ENCODE data around the gene KCNA5.

The KCNA5 gene

DNA sequence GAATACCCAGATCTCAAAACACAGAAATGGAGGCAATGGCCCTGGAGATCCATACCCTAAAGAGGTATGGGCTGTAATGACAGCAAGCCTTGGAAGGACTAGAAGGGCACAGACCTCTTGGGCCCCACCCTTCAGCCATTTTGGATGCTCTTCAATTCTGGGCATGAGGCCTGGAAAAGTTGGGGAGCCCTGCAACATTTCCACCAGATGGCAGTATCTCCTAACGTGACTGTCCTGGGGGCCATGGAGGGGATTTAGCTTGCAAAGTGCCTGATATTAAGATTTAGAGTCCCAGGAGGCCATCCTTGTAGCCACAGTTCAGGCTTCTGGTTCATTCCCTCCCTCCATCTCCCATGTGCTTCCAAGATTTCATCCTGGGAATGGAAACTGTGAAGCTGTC lies 30.2 kb downstream of the KCNA5 start:
- no peak overlapping the region for H3K27ac ChIP-seq (ENCODE audit: insufficient read depth, low read depth, low read length, poor library complexity, severe bottlenecking)
- H3K36me3 ChIP-seq (ENCODE audit: control insufficient read depth, insufficient read depth, low read length) = no peaks in the 10 kb centered on the region
- 70 to 75% methylated on average over 1 of the region's 1 CpG for WGBS, 2 experiments

DNA sequence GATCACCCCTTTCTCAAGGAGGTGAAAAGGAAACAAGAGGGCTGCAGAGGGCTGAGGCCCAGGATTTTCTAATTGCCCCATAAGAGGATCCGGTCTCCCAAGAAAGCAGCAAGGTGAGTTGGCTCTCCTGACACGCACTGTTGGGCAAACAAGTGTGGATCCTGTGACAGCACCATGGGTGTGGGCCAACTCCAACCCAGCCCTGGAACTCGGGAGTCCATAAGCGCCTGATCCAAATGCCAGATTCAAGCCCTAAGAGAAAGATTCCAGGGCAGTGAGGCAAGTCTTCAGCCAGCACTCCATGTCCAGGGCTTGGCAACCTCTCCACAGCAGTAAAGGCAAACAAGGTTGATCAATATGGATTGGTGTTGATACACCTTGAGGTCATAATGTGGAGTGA lies 33.1 kb downstream of the KCNA5 start:
- Histone ChIP-seq H3K4me3 (ENCODE audit: insufficient read depth, low read depth, low read length) (no peak overlapping the region), H3K36me3 (ENCODE audit: control insufficient read depth, insufficient read depth, low read length) (no peaks in the 10 kb centered on the region), H3K9me3 (ENCODE audit: control insufficient read depth, low read length) (no peaks in the 10 kb centered on the region), H3K27me3 (ENCODE audit: control insufficient read depth, insufficient read depth, low read length, poor library complexity, severe bottlenecking) (no peaks in the 10 kb centered on the region), H3K4me1 (ENCODE audit: control insufficient read depth, insufficient read depth, low read length) (peaks cover 4% of the 10 kb centered on the region), H3K27ac (ENCODE audit: insufficient read depth, low read depth, low read length, poor library complexity, severe bottlenecking) (no peak overlapping the region)
- 93 to 96% methylated on average over 4 of the region's 4 CpGs for WGBS, 2 experiments

More for the DNA sequence above, 30.2 kb downstream of the KCNA5 start:
- Histone ChIP-seq H3K4me3 (ENCODE audit: insufficient read depth, low read depth, low read length) (no peak overlapping the region), H3K9me3 (ENCODE audit: control insufficient read depth, low read length) (no peaks in the 10 kb centered on the region), H3K4me1 (ENCODE audit: control insufficient read depth, insufficient read depth, low read length) (peaks cover 13% of the 10 kb centered on the region), H3K27me3 (ENCODE audit: control insufficient read depth, insufficient read depth, low read length, poor library complexity, severe bottlenecking) (no peaks in the 10 kb centered on the region)

DNA sequence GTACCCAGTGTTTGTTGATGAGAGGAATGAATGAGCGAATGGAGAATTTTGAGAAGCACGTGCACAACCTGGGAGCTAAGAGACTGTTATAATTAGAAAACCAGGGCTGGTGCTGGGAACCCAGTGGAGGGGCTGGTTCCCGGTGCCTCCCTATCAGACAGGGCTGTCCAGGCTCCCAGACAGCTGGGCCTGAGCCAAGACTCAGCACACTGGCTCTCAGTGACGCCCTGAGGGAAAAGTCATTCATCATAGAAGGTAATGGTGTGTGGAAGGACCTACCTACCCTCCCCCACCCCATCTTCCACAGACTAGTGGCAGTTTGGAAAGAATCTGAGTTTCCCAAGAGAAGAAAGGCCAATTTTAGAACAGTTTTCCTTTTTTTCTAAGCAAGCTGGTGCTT lies 34.7 kb downstream of the KCNA5 start:
- Histone ChIP-seq H3K9me3 (ENCODE audit: control insufficient read depth, low read length) (no peaks in the 10 kb centered on the region), H3K27me3 (ENCODE audit: control insufficient read depth, insufficient read depth, low read length, poor library complexity, severe bottlenecking) (no peaks in the 10 kb centered on the region), H3K27ac (ENCODE audit: insufficient read depth, low read depth, low read length, poor library complexity, severe bottlenecking) (no peak overlapping the region), H3K4me3 (ENCODE audit: insufficient read depth, low read depth, low read length) (no peak overlapping the region), H3K4me1 (ENCODE audit: control insufficient read depth, insufficient read depth, low read length) (peaks cover 4% of the 10 kb centered on the region), H3K36me3 (ENCODE audit: control insufficient read depth, insufficient read depth, low read length) (no peaks in the 10 kb centered on the region)
- 86 to 95% methylated on average over 3 to 4 of the region's 4 CpGs for WGBS, 2 experiments

DNA sequence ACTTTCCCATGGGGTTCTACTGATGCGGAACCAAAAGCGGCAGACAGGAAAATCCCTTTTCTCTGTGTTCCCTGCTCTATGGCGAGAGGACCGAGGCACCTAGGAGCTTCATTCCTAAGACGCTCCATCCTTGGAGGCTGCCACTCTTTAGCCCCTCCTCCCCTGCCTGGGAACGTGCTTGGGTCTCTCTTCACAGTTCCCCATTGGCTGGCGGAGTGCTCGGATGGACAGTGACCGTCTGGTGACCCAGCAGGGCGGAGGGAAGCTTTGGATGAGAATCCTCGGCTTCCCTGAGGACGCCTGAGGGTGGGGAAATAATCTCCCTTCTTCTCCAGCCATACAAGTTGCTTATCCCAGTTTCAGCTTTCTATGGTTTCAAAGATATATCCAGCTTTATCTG lies 37.3 kb downstream of the KCNA5 start:
- H3K27me3 ChIP-seq (ENCODE audit: control insufficient read depth, insufficient read depth, low read length, poor library complexity, severe bottlenecking) = no peaks in the 10 kb centered on the region
- peaks cover 4% of the 10 kb centered on the region for H3K4me1 ChIP-seq (ENCODE audit: control insufficient read depth, insufficient read depth, low read length)
- H3K9me3 ChIP-seq (ENCODE audit: control insufficient read depth, low read length) = no peaks in the 10 kb centered on the region
- 61 to 65% methylated on average over 12 of the region's 12 CpGs for WGBS, 2 experiments
- no peak overlapping the region for H3K4me3 ChIP-seq (ENCODE audit: insufficient read depth, low read depth, low read length)
- no peak overlapping the region for H3K27ac ChIP-seq (ENCODE audit: insufficient read depth, low read depth, low read length, poor library complexity, severe bottlenecking)
- no peaks in the 10 kb centered on the region for H3K36me3 ChIP-seq (ENCODE audit: control insufficient read depth, insufficient read depth, low read length)

DNA sequence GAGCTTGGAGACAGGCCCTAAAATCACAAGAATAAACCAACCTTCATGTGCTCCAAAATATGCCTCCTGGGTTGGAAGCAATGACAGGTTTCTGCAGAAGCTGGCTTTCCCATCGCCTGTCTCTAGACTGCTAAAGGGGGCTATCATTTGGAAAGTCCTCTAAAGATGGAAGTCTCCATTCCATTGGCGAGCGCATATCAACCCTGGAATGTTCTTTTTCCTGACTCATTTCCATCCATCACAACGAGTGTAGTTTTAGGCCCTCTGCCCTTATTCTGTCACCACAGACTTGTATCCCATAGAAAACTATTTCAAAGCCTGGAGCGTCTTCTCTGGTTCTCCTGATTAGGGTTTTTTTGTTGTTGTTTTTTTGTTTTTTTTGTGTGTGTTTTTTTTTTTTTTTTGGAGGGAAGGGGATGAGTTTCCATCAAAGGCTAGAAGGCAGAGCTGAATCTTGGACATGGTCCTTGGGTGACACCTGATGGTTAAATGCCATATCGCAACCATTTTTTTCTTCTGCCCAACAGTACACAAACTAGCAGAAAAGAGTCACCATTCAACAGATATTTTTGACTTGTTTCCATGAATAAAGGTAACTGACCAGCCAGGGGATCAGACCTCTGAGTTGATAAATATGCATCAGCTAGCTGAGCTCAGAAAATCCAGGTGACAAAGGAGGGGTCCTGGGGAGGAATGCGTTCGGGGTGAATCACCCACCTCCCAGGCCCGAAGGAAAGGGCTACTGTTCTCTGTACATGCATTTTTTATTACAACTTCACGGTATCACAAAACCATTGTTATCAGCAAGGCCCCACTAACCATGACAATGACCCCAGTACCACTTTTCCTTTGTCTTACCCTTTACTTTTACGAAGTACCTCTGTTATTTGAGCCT lies 40.5 kb downstream of the KCNA5 start:
- Histone ChIP-seq H3K4me1 (ENCODE audit: control insufficient read depth, insufficient read depth, low read length) (peaks cover 4% of the 10 kb centered on the region), H3K27ac (ENCODE audit: insufficient read depth, low read depth, low read length, poor library complexity, severe bottlenecking) (no peak overlapping the region), H3K4me3 (ENCODE audit: insufficient read depth, low read depth, low read length) (no peak overlapping the region), H3K36me3 (ENCODE audit: control insufficient read depth, insufficient read depth, low read length) (no peaks in the 10 kb centered on the region), H3K27me3 (ENCODE audit: control insufficient read depth, insufficient read depth, low read length, poor library complexity, severe bottlenecking) (no peaks in the 10 kb centered on the region), H3K9me3 (ENCODE audit: control insufficient read depth, low read length) (no peaks in the 10 kb centered on the region)
- WGBS, 2 experiments = 62% methylated on average over 11 of the region's 11 CpGs

DNA sequence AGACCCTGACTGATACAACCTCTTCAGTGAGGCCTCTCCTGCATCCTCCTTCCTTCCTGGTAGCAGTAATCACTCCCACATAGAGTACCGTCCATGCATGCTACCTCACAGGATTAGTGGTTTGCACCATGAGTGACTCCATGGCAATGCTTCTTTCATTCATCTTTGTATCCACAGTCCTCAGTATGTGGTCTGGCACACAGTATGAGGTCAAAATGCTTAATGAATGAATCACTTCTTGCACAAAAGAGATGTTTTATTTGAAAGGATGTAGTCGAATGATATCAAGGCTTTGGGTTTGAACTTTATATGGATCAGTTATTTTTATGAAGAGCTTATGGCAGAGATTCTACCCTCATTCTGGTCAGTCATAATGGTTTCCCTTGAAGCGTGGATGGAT lies 42.2 kb downstream of the KCNA5 start:
- H3K9me3 ChIP-seq (ENCODE audit: control insufficient read depth, low read length) = no peaks in the 10 kb centered on the region
- no peaks in the 10 kb centered on the region for H3K36me3 ChIP-seq (ENCODE audit: control insufficient read depth, insufficient read depth, low read length)
- no peaks in the 10 kb centered on the region for H3K27me3 ChIP-seq (ENCODE audit: control insufficient read depth, insufficient read depth, low read length, poor library complexity, severe bottlenecking)
- no peak overlapping the region for H3K27ac ChIP-seq (ENCODE audit: insufficient read depth, low read depth, low read length, poor library complexity, severe bottlenecking)
- no peak overlapping the region for H3K4me3 ChIP-seq (ENCODE audit: insufficient read depth, low read depth, low read length)
- WGBS, 2 experiments = 83 to 89% methylated on average over 3 of the region's 3 CpGs
- peaks cover 4% of the 10 kb centered on the region for H3K4me1 ChIP-seq (ENCODE audit: control insufficient read depth, insufficient read depth, low read length)

DNA sequence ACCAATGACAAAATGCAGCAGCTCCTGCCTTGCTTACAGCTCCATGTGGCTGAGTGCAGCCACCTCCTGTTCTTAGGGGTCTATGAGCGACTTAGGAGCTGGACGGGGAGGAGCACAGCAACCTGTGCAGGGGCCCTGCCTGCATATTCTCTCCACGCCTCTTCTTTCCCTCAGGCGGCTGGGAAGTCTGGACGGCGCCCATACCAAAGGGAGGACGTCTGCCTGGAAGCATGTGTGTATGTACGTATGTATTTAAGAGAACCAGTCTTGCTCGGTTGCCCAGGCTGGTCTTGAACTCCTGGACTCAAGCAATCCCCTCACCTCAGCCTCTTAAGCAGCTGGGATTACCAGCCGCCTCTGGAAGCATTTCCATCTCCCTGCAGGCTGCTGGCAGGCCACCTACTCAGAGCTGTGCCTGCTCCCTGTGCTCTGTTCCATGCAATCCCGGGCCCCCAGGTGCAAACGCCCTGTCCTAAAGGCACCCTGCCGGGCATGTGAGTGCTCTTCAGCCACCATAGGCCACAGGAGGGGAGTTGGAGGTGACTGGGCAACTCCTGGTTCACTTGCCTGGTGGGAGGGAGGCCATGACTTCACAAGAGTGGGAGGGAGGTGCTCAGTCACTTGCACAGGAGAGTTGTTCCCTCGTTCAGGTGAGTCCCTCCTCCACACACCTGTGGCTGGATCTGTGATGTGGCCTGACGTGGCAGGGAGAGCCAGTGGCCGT lies 44.3 kb downstream of the KCNA5 start:
- Histone ChIP-seq H3K27ac (ENCODE audit: insufficient read depth, low read depth, low read length, poor library complexity, severe bottlenecking) (no peak overlapping the region), H3K4me1 (ENCODE audit: control insufficient read depth, insufficient read depth, low read length) (no peaks in the 10 kb centered on the region), H3K4me3 (ENCODE audit: insufficient read depth, low read depth, low read length) (no peak overlapping the region), H3K36me3 (ENCODE audit: control insufficient read depth, insufficient read depth, low read length) (no peaks in the 10 kb centered on the region), H3K27me3 (ENCODE audit: control insufficient read depth, insufficient read depth, low read length, poor library complexity, severe bottlenecking) (no peaks in the 10 kb centered on the region), H3K9me3 (ENCODE audit: control insufficient read depth, low read length) (no peaks in the 10 kb centered on the region)
- WGBS, 2 experiments = 93 to 94% methylated on average over 16 of the region's 16 CpGs

DNA sequence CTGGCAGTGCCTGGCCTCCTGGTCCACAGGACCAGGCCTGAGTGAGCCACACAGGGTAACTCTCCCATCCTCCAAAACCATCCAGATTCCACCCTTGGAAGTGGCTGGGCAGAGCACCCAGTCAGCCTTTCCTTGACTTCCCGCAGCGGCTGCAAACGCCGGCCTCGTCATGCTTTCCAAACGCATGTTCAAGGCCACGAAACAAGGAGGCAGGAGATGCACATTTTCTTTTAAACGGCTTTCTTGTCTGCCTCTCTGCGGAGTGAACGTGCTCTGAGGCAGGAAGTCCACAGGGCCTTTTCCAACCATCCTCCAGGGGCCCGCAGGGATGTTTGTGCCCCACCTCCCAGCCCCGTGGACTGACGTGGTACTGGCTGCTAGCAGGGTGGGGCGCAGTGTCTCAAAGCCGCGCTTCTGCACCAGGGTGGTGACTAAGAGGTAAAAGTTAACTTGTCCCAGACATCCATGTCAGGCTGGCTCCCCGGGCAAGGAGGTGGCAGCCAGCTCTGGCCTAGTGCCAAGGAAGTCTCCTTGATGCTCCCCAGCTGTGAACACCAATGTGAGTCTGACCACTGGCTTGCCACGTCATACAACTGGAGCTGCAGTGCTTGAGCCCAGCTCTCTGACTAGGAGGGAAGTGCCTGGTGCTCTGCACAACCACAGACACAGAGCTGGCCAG lies 45.0 kb downstream of the KCNA5 start:
- H3K27me3 ChIP-seq (ENCODE audit: control insufficient read depth, insufficient read depth, low read length, poor library complexity, severe bottlenecking) = no peaks in the 10 kb centered on the region
- 89 to 92% methylated on average over 18 of the region's 18 CpGs for WGBS, 2 experiments
- H3K36me3 ChIP-seq (ENCODE audit: control insufficient read depth, insufficient read depth, low read length) = no peaks in the 10 kb centered on the region
- H3K27ac ChIP-seq (ENCODE audit: insufficient read depth, low read depth, low read length, poor library complexity, severe bottlenecking) = no peak overlapping the region
- H3K4me3 ChIP-seq (ENCODE audit: insufficient read depth, low read depth, low read length) = no peak overlapping the region
- H3K9me3 ChIP-seq (ENCODE audit: control insufficient read depth, low read length) = no peaks in the 10 kb centered on the region
- H3K4me1 ChIP-seq (ENCODE audit: control insufficient read depth, insufficient read depth, low read length) = no peaks in the 10 kb centered on the region

DNA sequence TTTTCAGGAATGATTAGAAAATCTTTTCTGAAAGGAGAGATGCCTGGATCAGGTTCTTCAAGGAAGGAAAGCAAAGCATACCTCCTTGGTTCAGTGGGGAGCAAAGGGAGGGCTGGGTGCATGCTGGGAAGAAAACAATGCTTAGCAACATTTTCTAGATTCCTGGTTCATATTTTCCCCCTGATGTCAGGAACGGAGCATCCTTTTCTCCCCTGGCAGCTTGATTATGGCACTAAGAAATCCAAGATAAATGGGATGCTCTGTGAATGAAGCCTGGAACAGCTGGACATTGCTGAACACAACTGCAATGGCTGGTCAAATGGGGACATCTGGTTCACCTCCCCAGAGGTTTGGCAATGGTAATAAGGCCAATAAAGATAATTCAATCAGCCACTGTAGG lies 50.9 kb downstream of the KCNA5 start:
- H3K9me3 ChIP-seq (ENCODE audit: control insufficient read depth, low read length) = no peaks in the 10 kb centered on the region
- H3K27me3 ChIP-seq (ENCODE audit: control insufficient read depth, insufficient read depth, low read length, poor library complexity, severe bottlenecking) = no peaks in the 10 kb centered on the region
- H3K27ac ChIP-seq (ENCODE audit: insufficient read depth, low read depth, low read length, poor library complexity, severe bottlenecking) = no peak overlapping the region
- H3K4me3 ChIP-seq (ENCODE audit: insufficient read depth, low read depth, low read length) = no peak overlapping the region
- H3K36me3 ChIP-seq (ENCODE audit: control insufficient read depth, insufficient read depth, low read length) = no peaks in the 10 kb centered on the region
- no peaks in the 10 kb centered on the region for H3K4me1 ChIP-seq (ENCODE audit: control insufficient read depth, insufficient read depth, low read length)
- 58 to 69% methylated on average over 1 of the region's 1 CpG for WGBS, 2 experiments

DNA sequence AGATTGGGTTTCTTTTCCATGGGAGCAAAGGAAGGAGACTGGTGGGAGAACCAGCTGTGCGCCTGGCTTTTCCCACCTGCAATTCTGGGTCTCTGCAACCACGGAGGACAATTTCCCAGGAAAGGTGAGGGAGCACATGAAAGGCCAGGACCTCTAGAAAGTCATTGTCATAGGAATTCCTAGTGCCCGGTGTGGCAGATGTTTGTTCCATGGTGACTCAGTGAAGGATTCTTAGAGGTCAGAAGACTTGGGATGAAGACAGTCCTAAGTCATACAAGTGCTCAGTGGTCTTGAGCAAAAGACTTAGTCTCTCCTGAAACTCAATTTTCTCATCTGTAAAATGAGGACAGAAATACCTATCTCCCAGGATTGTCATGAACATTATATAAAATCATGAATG lies 51.3 kb downstream of the KCNA5 start:
- no peaks in the 10 kb centered on the region for H3K36me3 ChIP-seq (ENCODE audit: control insufficient read depth, insufficient read depth, low read length)
- H3K9me3 ChIP-seq (ENCODE audit: control insufficient read depth, low read length) = no peaks in the 10 kb centered on the region
- H3K27me3 ChIP-seq (ENCODE audit: control insufficient read depth, insufficient read depth, low read length, poor library complexity, severe bottlenecking) = no peaks in the 10 kb centered on the region
- H3K4me3 ChIP-seq (ENCODE audit: insufficient read depth, low read depth, low read length) = no peak overlapping the region
- no peak overlapping the region for H3K27ac ChIP-seq (ENCODE audit: insufficient read depth, low read depth, low read length, poor library complexity, severe bottlenecking)
- H3K4me1 ChIP-seq (ENCODE audit: control insufficient read depth, insufficient read depth, low read length) = no peaks in the 10 kb centered on the region
- WGBS, 2 experiments = 89 to 94% methylated on average over 3 of the region's 3 CpGs

All from ectodermal cell (in vitro differentiated cells).